ENCODE measurements around the gene ZDHHC17.

The ZDHHC17 gene

DNA sequence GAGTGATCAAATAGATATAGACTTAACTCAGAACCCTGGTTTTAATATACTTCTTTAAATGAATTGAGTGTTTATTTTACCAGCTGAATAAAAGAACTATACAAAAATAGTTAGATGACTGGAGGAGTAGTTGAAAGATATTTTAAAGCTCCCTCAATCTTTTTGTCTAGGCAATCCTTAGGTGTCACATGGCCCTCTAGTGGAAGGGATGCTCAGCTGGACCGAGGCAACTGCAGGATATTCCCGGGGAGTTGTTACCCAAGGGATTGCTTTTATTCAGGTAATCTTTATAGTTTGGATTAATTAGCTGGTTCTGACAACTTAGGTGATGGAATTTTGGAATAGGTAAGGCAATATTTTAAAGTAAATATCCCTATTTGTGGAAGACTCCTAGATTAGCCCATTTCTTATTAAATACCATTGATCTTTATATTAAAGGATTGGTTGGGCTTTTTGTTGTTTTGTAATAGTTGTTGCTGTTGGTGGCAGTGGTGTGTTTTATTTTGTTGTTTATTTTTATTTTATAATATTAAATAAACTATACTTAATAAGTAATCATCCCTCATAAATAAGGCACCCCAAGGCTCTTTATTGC is 57.1 kb downstream of the ZDHHC17 start:
- no peak for DNase-seq (ENCODE audit: low spot score)

DNA sequence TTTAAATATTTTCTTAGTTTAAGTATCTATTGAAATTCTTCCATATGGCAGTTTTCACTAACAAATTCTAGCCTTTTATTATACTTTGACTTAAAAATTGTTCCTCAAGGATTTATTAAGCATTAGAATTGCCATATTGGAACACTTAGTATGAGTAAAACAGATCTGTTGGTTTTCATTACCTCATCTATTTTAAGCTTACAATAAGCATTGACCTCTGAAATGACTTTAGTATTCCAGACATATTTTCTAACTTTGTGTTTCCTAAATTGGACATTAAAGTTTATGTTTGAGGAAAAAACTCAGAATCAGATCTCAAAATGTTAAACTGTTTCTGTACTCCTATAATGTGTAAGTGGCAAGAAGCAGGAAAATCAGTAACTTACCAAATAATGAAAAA is 66.5 kb downstream of the ZDHHC17 start:
- no peak for DNase-seq (ENCODE audit: low spot score)

GRCh38 chr12:76836633-76837032 is 72.7 kb downstream of the ZDHHC17 start:
- DNase-seq (ENCODE audit: low spot score) = no peak

GRCh38 chr12:76847260-76847659 is 83.3 kb downstream of the ZDHHC17 start:
- no peak for DNase-seq (ENCODE audit: low spot score)

- DNase-seq (ENCODE audit: low spot score) = no peak
Observed at GRCh38 chr12:76848132-76848531, 84.2 kb downstream of the ZDHHC17 start.

GRCh38 chr12:76852106-76852505 is 88.2 kb downstream of the ZDHHC17 start:
- DNase-seq (ENCODE audit: low spot score) = no peak

DNA sequence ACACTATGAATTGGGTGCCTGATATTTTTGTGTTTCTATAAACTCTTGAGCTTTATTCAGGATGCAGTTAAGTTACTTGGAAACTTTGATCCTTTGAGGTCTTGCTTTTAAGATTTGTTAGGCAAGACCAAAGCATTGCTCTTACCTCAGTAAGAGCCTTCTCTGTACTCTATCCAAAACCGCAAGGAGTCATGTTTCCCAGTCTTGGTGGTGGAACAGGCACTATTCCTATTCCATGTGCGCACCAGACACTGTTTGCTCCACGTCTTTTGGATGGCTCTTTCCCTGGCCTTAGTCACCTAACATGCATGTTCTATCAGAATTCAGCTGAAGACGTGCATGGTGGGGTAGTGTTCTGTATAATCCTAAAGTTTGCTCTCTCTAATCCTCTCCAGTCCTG is 91.4 kb downstream of the ZDHHC17 start:
- DNase-seq (ENCODE audit: low spot score) = no peak

DNA sequence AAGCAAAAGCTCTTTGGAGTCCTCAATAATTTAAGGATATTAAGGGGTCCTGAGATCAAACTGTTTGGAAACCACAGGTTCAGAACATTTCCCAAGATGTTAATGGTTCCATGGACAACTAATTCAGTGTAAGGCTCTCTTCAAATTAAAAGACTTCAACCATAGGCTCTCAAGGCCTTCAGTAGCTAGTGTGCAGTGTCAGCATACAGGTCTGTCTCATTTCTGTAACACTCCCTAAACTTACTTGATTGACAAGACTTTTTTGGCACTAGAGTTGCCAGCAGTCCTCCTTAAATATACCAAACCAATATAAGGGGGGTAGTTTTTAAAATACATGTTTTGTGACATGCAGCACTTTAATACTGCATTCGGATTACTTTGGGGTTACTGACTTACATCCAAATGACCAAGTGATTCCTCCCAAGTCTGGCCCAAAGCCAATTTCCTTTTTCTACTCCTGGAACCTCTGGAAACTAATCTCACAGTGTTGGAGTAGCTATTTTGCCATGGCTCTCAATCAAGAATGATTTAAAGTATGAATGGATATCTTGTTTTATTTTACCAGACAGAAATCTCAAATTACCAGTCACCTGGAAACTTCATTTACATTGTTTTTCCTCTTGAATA is 92.2 kb downstream of the ZDHHC17 start:
- DNase-seq (ENCODE audit: low spot score) = no peak

DNA sequence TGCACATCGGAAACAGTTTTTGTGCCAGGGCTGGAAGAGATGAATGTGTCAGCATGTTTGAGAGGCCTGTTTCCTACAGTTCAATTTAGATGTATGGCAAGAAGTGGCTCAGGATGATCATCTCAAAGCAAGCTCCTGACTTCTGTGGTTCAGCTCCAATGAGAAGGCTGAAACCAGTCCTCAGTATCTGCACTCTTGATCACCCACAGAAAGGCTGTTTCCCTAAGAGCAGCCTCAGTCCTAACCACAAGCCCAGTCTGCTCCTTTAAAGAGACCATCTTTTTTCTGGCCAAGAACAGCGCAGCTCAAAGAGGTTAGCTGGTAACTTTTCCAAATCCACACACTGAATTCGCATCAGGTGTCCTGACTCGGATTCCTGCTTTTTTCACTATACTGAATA is 95.7 kb downstream of the ZDHHC17 start:
- no peak for DNase-seq (ENCODE audit: low spot score)

DNA sequence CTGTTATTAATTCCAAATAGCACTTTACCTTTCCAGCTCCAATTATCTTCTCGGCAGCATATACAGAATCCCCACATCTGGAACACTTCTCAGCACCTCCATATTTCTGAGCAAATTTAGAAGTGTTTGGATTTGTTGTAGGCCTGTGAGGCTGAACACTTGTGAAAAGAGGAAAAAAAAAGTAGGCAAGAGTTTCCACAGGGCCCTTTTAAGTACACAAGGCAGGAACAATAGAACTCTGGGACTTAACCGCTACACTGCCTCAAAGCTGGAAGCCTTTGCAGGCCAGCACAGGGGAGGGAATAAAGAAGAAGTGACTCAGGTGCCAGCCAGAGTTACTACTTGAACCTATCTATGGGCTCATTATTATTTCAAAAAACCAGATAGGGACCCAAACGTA is 96.3 kb downstream of the ZDHHC17 start:
- DNase-seq (ENCODE audit: low spot score) = no peak

GRCh38 chr12:76863005-76863670 is 99.2 kb downstream of the ZDHHC17 start:
- no peak for DNase-seq (ENCODE audit: low spot score)

GRCh38 chr12:76863837-76864236 is 99.9 kb downstream of the ZDHHC17 start:
- DNase-seq (ENCODE audit: low spot score) = no peak

GRCh38 chr12:76864791-76865400 is 101.0 kb downstream of the ZDHHC17 start:
- no peak for DNase-seq (ENCODE audit: low spot score)

GRCh38 chr12:76866151-76866567 is 102.2 kb downstream of the ZDHHC17 start:
- no peak for DNase-seq (ENCODE audit: low spot score)

GRCh38 chr12:76866726-76867125 is 102.8 kb downstream of the ZDHHC17 start:
- no peak for DNase-seq (ENCODE audit: low spot score)

- DNase-seq (ENCODE audit: low spot score) = no peak
Observed at GRCh38 chr12:76871082-76871481, 107.2 kb downstream of the ZDHHC17 start.

DNA sequence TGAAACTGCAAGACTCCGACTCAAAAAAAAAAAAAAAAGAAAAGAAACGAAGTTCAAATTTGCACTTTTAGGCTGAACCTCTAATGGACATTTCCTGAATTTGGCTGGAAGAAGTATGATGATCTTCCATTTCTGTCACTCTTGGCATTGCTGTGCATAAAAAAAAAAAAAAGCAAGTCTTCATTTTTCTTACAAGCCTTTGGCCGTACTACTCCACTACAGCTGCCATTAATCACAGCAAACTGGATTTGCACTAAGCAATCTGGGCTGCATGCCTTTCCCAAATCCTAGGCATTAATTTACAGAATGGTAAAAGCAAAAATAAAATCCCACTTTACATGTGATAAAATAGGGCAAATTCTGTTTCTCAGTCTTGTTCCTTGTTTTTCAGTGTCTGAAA is 107.8 kb downstream of the ZDHHC17 start:
- no peak for DNase-seq (ENCODE audit: low spot score)

- no peak for DNase-seq (ENCODE audit: low spot score)
Observed at GRCh38 chr12:76872415-76872814, 108.5 kb downstream of the ZDHHC17 start.

DNA sequence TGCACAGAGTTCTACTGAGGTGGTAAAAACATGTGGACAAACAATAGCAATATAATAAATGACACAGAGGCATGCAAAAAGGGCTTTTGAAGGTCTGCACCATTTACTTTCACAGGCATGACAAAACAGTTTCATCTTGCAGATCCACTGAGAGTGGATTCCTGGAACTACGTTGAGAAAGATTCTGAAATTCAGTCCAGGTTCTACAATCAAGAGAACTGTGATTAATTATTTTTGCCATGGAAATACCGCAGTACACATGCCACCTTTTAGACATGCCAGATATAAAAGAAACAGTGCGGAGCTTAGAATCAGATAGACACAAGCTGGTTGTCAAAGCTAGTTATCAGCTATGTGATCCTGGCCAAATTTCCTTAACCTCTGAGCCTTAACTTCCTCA is 110.1 kb downstream of the ZDHHC17 start:
- no peak for DNase-seq (ENCODE audit: low spot score)

GRCh38 chr12:76874491-76875190 is 110.7 kb downstream of the ZDHHC17 start:
- DNase-seq (ENCODE audit: low spot score) = no peak

- DNase-seq (ENCODE audit: low spot score) = no peak
Observed at GRCh38 chr12:76876696-76877229, 112.8 kb downstream of the ZDHHC17 start.

Measured in CD4-positive, alpha-beta T cell treated with Interleukin-2 at 100 ng/mL for 4 hours (primary cell).